HG03520 (cell line): ENCODE measurements around the gene AUTS2.

Source experiments
- ATAC-seq: cut with Tn5 transposase; IDR thresholded peaks from one replicate; pipeline ENCODE4 v1.9.1; 2021; ENCODE audit warnings: mild to moderate bottlenecking, moderate library complexity; ENCODE audit not compliant: unreplicated experiment

The AUTS2 gene

GRCh38 chr7:70432567-70433001 is 834.3 kb downstream of the AUTS2 start:
- no peak for ATAC-seq

GRCh38 chr7:70434376-70434775 is 836.1 kb downstream of the AUTS2 start:
- no peak for ATAC-seq

GRCh38 chr7:70434821-70435220 is 836.5 kb downstream of the AUTS2 start:
- ATAC-seq = no peak

- no peak for ATAC-seq
Observed at GRCh38 chr7:70435634-70436033, 837.4 kb downstream of the AUTS2 start.

GRCh38 chr7:70436790-70437350 is 838.6 kb downstream of the AUTS2 start:
- ATAC-seq = no peak

- ATAC-seq = no peak
Observed at GRCh38 chr7:70439651-70440050, 841.4 kb downstream of the AUTS2 start.

- ATAC-seq = no peak
Observed at GRCh38 chr7:70446448-70447143, 848.3 kb downstream of the AUTS2 start.

GRCh38 chr7:70448312-70448906 is 850.1 kb downstream of the AUTS2 start:
- ATAC-seq = no peak

- ATAC-seq = no peak
Observed at GRCh38 chr7:70450731-70451130, 852.5 kb downstream of the AUTS2 start.

- no peak for ATAC-seq
Observed at GRCh38 chr7:70455925-70456324, 857.6 kb downstream of the AUTS2 start.

GRCh38 chr7:70456719-70457118 is 858.4 kb downstream of the AUTS2 start:
- no peak for ATAC-seq

- ATAC-seq = no peak
Observed at GRCh38 chr7:70457482-70457881, 859.2 kb downstream of the AUTS2 start.

GRCh38 chr7:70457883-70458680 is 859.8 kb downstream of the AUTS2 start:
- no peak for ATAC-seq

- ATAC-seq = no peak
Observed at GRCh38 chr7:70458745-70459144, 860.5 kb downstream of the AUTS2 start.

- no peak for ATAC-seq
Observed at GRCh38 chr7:70459546-70459945, 861.3 kb downstream of the AUTS2 start.

- no peak for ATAC-seq
Observed at GRCh38 chr7:70460071-70460470, 861.8 kb downstream of the AUTS2 start.

- ATAC-seq = no peak
Observed at GRCh38 chr7:70460562-70460961, 862.3 kb downstream of the AUTS2 start.

GRCh38 chr7:70463352-70463938 is 865.2 kb downstream of the AUTS2 start:
- no peak for ATAC-seq

- no peak for ATAC-seq
Observed at GRCh38 chr7:70466725-70467364, 868.6 kb downstream of the AUTS2 start.

- no peak for ATAC-seq
Observed at GRCh38 chr7:70470746-70471145, 872.5 kb downstream of the AUTS2 start.
